Stimulated activated CD8-positive, alpha-beta memory T cell treated with anti-CD3 and anti-CD28 coated beads, Interleukin-7, amount 100 ng/mL, for 48 hours (primary cell): ENCODE results near the gene SCGB1C2.
"Not testable (repeated sequence)": the region's sequence is repeated elsewhere in the genome, so short reads cannot be mapped to it uniquely, and the experiment has no call there.

Source experiments
- DNase-seq, 2 donors: peaks; one replicate each; pipeline ENCODE4 v3.0.0-alpha.2; 2020; ENCODE audit warnings: low read depth in 1 of 2; ENCODE audit errors: extremely low read depth in 1 of 2

Gene SCGB1C2

GRCh38 chr17:137166-137807 is at the start of gene SCGB1C2:
Gene SCGB1C2 (plus strand): TSS chr17:137569. CDS start chr17:137591, 22 bp downstream.
- DNase-seq: not testable (repeated sequence)

GRCh38 chr17:113111-113510 is 24.3 kb upstream of the SCGB1C2 start:
- not testable (repeated sequence) for DNase-seq

- DNase-seq: not testable (repeated sequence)
Observed at GRCh38 chr17:118339-118917, 18.9 kb upstream of the SCGB1C2 start.

- DNase-seq: not testable (repeated sequence)
Observed at GRCh38 chr17:133932-134331, 3.4 kb upstream of the SCGB1C2 start.

GRCh38 chr17:134332-134785 is 3.0 kb upstream of the SCGB1C2 start:
- peak; percentile 27 to 29 for DNase-seq

GRCh38 chr17:135022-135421 is 2.3 kb upstream of the SCGB1C2 start:
- DNase-seq: not testable (repeated sequence)

- DNase-seq: not testable (repeated sequence)
Observed at GRCh38 chr17:135895-136294, 1.5 kb upstream of the SCGB1C2 start.

- peak; percentile 23 to 57 for DNase-seq
Observed at GRCh38 chr17:136531-136930, 838 bp upstream of the SCGB1C2 start.

GRCh38 chr17:139401-140205 is 2.2 kb downstream of the SCGB1C2 start:
- DNase-seq: not testable (repeated sequence)

GRCh38 chr17:142102-142661 is 4.8 kb downstream of the SCGB1C2 start:
- peak; percentile 13 to 58 for DNase-seq

GRCh38 chr17:142876-143784 is 5.8 kb downstream of the SCGB1C2 start:
- DNase-seq: no peak

GRCh38 chr17:143785-144281 is 6.5 kb downstream of the SCGB1C2 start:
- DNase-seq: peak; percentile 62 to 66

GRCh38 chr17:144936-145670 is 7.7 kb downstream of the SCGB1C2 start:
- no peak for DNase-seq

- no peak for DNase-seq
Observed at GRCh38 chr17:145671-146541, 8.5 kb downstream of the SCGB1C2 start.

- no peak for DNase-seq
Observed at GRCh38 chr17:146546-146945, 9.2 kb downstream of the SCGB1C2 start.

GRCh38 chr17:146983-147761 is 9.8 kb downstream of the SCGB1C2 start:
- no peak for DNase-seq

GRCh38 chr17:147796-148740 is 10.7 kb downstream of the SCGB1C2 start:
- no peak for DNase-seq
